ENCODE results near the gene WNT2B.

WNT2B gene

GRCh38 chr1:112513112-112513870, 4.5 kb downstream of the WNT2B start:
- TF ChIP-seq TCF4 (CRISPR knock-in tag; IDR thresholded peaks at IDR 0.05; ENCODE audit: borderline replicate concordance) (no peak), RARB (CRISPR knock-in tag; IDR thresholded peaks at IDR 0.05) (no peak), CREB5 (CRISPR knock-in tag; IDR thresholded peaks at IDR 0.05; ENCODE audit: low read depth) (no peak), OSR1 (CRISPR knock-in tag; IDR thresholded peaks at IDR 0.05) (no peak), ZFP30 (CRISPR knock-in tag; IDR thresholded peaks at IDR 0.05) (no peak), ZNF565 (CRISPR knock-in tag; conservative IDR thresholded peaks at IDR 0.05; ENCODE audit: low read depth) (no peak), ZNF70 (CRISPR knock-in tag; IDR thresholded peaks at IDR 0.05) (no peak), CSDC2 (CRISPR knock-in tag; IDR thresholded peaks at IDR 0.05) (no peak), POU6F1 (CRISPR knock-in tag; IDR thresholded peaks at IDR 0.05; ENCODE audit: borderline replicate concordance, low read depth) (no peak), CSRNP3 (CRISPR knock-in tag; IDR thresholded peaks at IDR 0.05) (no peak), SNAI2 (CRISPR knock-in tag; IDR thresholded peaks at IDR 0.05) (no peak), ZFP3 (CRISPR knock-in tag; IDR thresholded peaks at IDR 0.05) (no peak), ZC3H10 (CRISPR knock-in tag; IDR thresholded peaks at IDR 0.05) (no peak), PPARA (CRISPR knock-in tag; IDR thresholded peaks at IDR 0.05; ENCODE audit: borderline replicate concordance) (no peak), GLIS3 (CRISPR knock-in tag; IDR thresholded peaks at IDR 0.05) (no peak), TOX (CRISPR knock-in tag; IDR thresholded peaks at IDR 0.05; ENCODE audit: borderline replicate concordance) (no peak), ISL1 (CRISPR knock-in tag; IDR thresholded peaks at IDR 0.05) (no peak), ESRRG (CRISPR knock-in tag; IDR thresholded peaks at IDR 0.05) (no peak)
- TF ChIP-seq, protein P1, sequence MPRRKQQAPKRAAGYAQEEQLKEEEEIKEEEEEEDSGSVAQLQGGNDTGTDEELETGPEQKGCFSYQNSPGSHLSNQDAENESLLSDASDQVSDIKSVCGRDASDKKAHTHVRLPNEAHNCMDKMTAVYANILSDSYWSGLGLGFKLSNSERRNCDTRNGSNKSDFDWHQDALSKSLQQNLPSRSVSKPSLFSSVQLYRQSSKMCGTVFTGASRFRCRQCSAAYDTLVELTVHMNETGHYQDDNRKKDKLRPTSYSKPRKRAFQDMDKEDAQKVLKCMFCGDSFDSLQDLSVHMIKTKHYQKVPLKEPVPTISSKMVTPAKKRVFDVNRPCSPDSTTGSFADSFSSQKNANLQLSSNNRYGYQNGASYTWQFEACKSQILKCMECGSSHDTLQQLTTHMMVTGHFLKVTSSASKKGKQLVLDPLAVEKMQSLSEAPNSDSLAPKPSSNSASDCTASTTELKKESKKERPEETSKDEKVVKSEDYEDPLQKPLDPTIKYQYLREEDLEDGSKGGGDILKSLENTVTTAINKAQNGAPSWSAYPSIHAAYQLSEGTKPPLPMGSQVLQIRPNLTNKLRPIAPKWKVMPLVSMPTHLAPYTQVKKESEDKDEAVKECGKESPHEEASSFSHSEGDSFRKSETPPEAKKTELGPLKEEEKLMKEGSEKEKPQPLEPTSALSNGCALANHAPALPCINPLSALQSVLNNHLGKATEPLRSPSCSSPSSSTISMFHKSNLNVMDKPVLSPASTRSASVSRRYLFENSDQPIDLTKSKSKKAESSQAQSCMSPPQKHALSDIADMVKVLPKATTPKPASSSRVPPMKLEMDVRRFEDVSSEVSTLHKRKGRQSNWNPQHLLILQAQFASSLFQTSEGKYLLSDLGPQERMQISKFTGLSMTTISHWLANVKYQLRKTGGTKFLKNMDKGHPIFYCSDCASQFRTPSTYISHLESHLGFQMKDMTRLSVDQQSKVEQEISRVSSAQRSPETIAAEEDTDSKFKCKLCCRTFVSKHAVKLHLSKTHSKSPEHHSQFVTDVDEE (CRISPR knock-in tag; IDR thresholded peaks at IDR 0.05): no peak
- TF ChIP-seq, protein P2, sequence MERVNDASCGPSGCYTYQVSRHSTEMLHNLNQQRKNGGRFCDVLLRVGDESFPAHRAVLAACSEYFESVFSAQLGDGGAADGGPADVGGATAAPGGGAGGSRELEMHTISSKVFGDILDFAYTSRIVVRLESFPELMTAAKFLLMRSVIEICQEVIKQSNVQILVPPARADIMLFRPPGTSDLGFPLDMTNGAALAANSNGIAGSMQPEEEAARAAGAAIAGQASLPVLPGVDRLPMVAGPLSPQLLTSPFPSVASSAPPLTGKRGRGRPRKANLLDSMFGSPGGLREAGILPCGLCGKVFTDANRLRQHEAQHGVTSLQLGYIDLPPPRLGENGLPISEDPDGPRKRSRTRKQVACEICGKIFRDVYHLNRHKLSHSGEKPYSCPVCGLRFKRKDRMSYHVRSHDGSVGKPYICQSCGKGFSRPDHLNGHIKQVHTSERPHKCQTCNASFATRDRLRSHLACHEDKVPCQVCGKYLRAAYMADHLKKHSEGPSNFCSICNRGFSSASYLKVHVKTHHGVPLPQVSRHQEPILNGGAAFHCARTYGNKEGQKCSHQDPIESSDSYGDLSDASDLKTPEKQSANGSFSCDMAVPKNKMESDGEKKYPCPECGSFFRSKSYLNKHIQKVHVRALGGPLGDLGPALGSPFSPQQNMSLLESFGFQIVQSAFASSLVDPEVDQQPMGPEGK (CRISPR knock-in tag; IDR thresholded peaks at IDR 0.05; ENCODE audit: borderline replicate concordance): no peak
- no peak for ATAC-seq

GRCh38 chr1:112514901-112515300, 6.1 kb downstream of the WNT2B start:
- ATAC-seq: no peak
- TF ChIP-seq TCF4 (CRISPR knock-in tag; IDR thresholded peaks at IDR 0.05; ENCODE audit: borderline replicate concordance) (no peak), ZNF565 (CRISPR knock-in tag; conservative IDR thresholded peaks at IDR 0.05; ENCODE audit: low read depth) (no peak), ESRRG (CRISPR knock-in tag; IDR thresholded peaks at IDR 0.05) (no peak), RARB (CRISPR knock-in tag; IDR thresholded peaks at IDR 0.05) (no peak)
- TF ChIP-seq, protein P2 (CRISPR knock-in tag; IDR thresholded peaks at IDR 0.05; ENCODE audit: borderline replicate concordance): no peak

Measured in SK-N-SH treated with all-trans-retinoic acid at 6 μM for 48 hours (cell line).